PC-3 (cell line): ENCODE measurements around the gene SNX8. TPM values are rescaled to one million over a fixed set of nuclear protein-coding genes. Genes with fewer than 3 reads are reported as not detected.
"Not testable (repeated sequence)": the region's sequence is repeated elsewhere in the genome, so short reads cannot be mapped to it uniquely, and the experiment has no call there.

ENCODE experiments used
- ATAC-seq: fragments of 200-7000 bp; cut with Tn5 transposase; 2 replicates; pipeline ENCODE4 v1.9.1; 2020; ENCODE audit warnings: mild to moderate bottlenecking, moderate library complexity
- BruUV-seq: library from RNA; stranded (reverse); fragments of 400-500 nt; replicated peaks from 2 replicates; lab custom pipeline; 2021; lab: Mats Ljungman, UMichigan
- CTCF ChIA-PET: fragments of 300-600 bp; sonication (Branson Sonifier 250); formaldehyde crosslinking; loops from one replicate; lab custom pipeline; 2022; ENCODE audit warnings: antibody characterized with exemption; lab: Charles Lee
- POLR2A ChIA-PET: fragments of 300-600 bp; sonication (Branson Sonifier 250); formaldehyde crosslinking; loops from one replicate; lab custom pipeline; 2022; ENCODE audit warnings: antibody characterized with exemption; ENCODE audit not compliant: unreplicated experiment; lab: Charles Lee
- DNase-seq: peaks from one replicate; pipeline ENCODE4 v3.0.0-alpha.2; 2015
- H2AFZ ChIP-seq: fragments of 300-600 bp; sonication (generic); 2 replicates; pipeline ENCODE4 v1.6.0; 2016; ENCODE audit warnings: antibody characterized with exemption, low read length
- H3F3A ChIP-seq: fragments of 300-600 bp; sonication (generic); one replicate; pipeline ENCODE4 v1.6.0; 2017; ENCODE audit warnings: antibody characterized with exemption, low read length, control low read depth, mild to moderate bottlenecking; ENCODE audit not compliant: unreplicated experiment
- H3K27ac ChIP-seq: fragments of 300-600 bp; sonication (generic); 2 replicates; pipeline ENCODE4 v1.5.1; 2016; ENCODE audit warnings: mild to moderate bottlenecking, low read length
- H3K27me3 ChIP-seq: fragments of 300-600 bp; sonication (generic); 2 replicates; pipeline ENCODE4 v1.6.1; 2016; ENCODE audit warnings: low read length, mixed read lengths
- H3K36me3 ChIP-seq: fragments of 300-600 bp; sonication (generic); 2 replicates; pipeline ENCODE4 v1.6.1; 2016; ENCODE audit warnings: low read depth, mixed run types, low read length, mixed read lengths
- H3K4me1 ChIP-seq: fragments of 300-600 bp; sonication (generic); 2 replicates; pipeline ENCODE4 v1.5.1; 2016; ENCODE audit warnings: low read length; ENCODE audit not compliant: insufficient read depth
- H3K4me2 ChIP-seq: fragments of 300-600 bp; sonication (generic); 2 replicates; pipeline ENCODE4 v1.6.0; 2016; ENCODE audit warnings: low read length
- H3K4me3 ChIP-seq: fragments of 300-600 bp; sonication (generic); 2 replicates; pipeline ENCODE4 v1.5.1; 2016; ENCODE audit warnings: mild to moderate bottlenecking, low read length, mixed read lengths
- H3K79me2 ChIP-seq: fragments of 300-600 bp; sonication (generic); 2 replicates; pipeline ENCODE4 v1.6.1; 2017; ENCODE audit warnings: low read length, mixed read lengths
- H3K9ac ChIP-seq: fragments of 300-600 bp; sonication (generic); 2 replicates; pipeline ENCODE4 v1.6.0; 2016; ENCODE audit warnings: mild to moderate bottlenecking, low read length
- H3K9me2 ChIP-seq: fragments of 300-600 bp; sonication (generic); replicated peaks from 2 replicates; pipeline ENCODE4 v1.6.1; 2016; ENCODE audit warnings: mixed run types, low read length, mixed read lengths
- H3K9me3 ChIP-seq: fragments of 300-600 bp; sonication (generic); 2 replicates; pipeline ENCODE4 v1.6.1; 2016; ENCODE audit warnings: low read length, mixed read lengths
- H4K20me1 ChIP-seq: fragments of 300-600 bp; sonication (generic); 2 replicates; pipeline ENCODE4 v1.6.1; 2016; ENCODE audit warnings: low read length, mixed read lengths
- CTCF ChIP-seq: fragments of 300-600 bp; sonication (generic); conservative IDR thresholded peaks from 2 replicates; pipeline ENCODE4 v1.5.1; 2017; ENCODE audit warnings: antibody characterized with exemption, low read depth, mild to moderate bottlenecking, low read length
- EZH2 ChIP-seq: fragments of 300-600 bp; sonication (generic); IDR thresholded peaks from one replicate; pipeline ENCODE4 v1.6.1; 2017; ENCODE audit warnings: antibody characterized with exemption, mild to moderate bottlenecking, low read length; ENCODE audit not compliant: unreplicated experiment
- EZH2phosphoT487 ChIP-seq: fragments of 300-600 bp; sonication (generic); IDR thresholded peaks from 2 replicates; pipeline ENCODE4 v1.6.1; 2018; ENCODE audit warnings: mild to moderate bottlenecking, antibody characterized with exemption, low read length, borderline replicate concordance
- intact Hi-C: fragments of 100-400 bp; cut with micrococcal nuclease; formaldehyde crosslinking; loops from 2 replicates; pipeline ENCODE4 v1.9.0; 2023
- total RNA-seq: library from RNA; depleted of rRNA; stranded (reverse); fragments of >200 nt; gene quantifications from 2 replicates; pipeline ENCODE4 v1.2.3, GENCODE V29; 2014

The SNX8 gene
- total RNA-seq, 1 experiment from 2014 or later, result 12.3 TPM

GRCh38 chr7:2316578-2316977, 2.3 kb upstream of the SNX8 start:
- no peaks in the 10 kb centered on the region for H3F3A ChIP-seq
- DNase-seq (no peak), ATAC-seq (no peak)
- H3K4me2 ChIP-seq, result no peak overlapping the region
- BruUV-seq, result no TSS peak
- POLR2A ChIA-PET, result no interaction called here
- 0 out of 2 replicates have a peak, but pooled peaks cover 5% of the 10 kb centered on the region for H3K4me1 ChIP-seq
- CTCF ChIA-PET, result no interaction called here
- H3K27ac ChIP-seq, result no peak overlapping the region
- no peaks in the 10 kb centered on the region for H4K20me1 ChIP-seq
- peaks cover 22% of the 10 kb centered on the region for H3K79me2 ChIP-seq
- H3K9me3 ChIP-seq, result no peaks in the 10 kb centered on the region
- no peaks in the 10 kb centered on the region for H3K27me3 ChIP-seq
- intact Hi-C loops, result no loop called here
- H3K9me2 ChIP-seq, result no peaks in the 10 kb centered on the region
- no peak overlapping the region for H3K4me3 ChIP-seq
- TF ChIP-seq EZH2 (no peak), EZH2phosphoT487 (no peak), CTCF (no peak)
- no peaks in the 10 kb centered on the region for H3K36me3 ChIP-seq
- H3K9ac ChIP-seq, result no peak overlapping the region
- H2AFZ ChIP-seq, result no peak overlapping the region

- no peak for TF ChIP-seq EZH2phosphoT487
- TF ChIP-seq EZH2, result no peak
- TF ChIP-seq CTCF, result no peak
- H3K9me2 ChIP-seq, result no peaks in the 10 kb centered on the region
- no peaks in the 10 kb centered on the region for H3K9me3 ChIP-seq
- H3K27me3 ChIP-seq, result no peaks in the 10 kb centered on the region
- H4K20me1 ChIP-seq, result no peaks in the 10 kb centered on the region
- POLR2A ChIA-PET, result no interaction called here
- no peak overlapping the region for H3K9ac ChIP-seq
- no peak overlapping the region for H3K27ac ChIP-seq
- H3K4me3 ChIP-seq, result no peak overlapping the region
- no peaks in the 10 kb centered on the region for H3K36me3 ChIP-seq
- H3K4me1 ChIP-seq, result peaks cover 11% of the 10 kb centered on the region
- no TSS peak for BruUV-seq
- H3K79me2 ChIP-seq, result peaks cover 30% of the 10 kb centered on the region
- no peak for ATAC-seq
- no peak overlapping the region for H2AFZ ChIP-seq
- CTCF ChIA-PET, result no interaction called here
- no peak for DNase-seq
- no peak overlapping the region for H3K4me2 ChIP-seq
- no peaks in the 10 kb centered on the region for H3F3A ChIP-seq
- intact Hi-C loops, result loop anchor here (2.0 kb wide), 1 partner anchor 67 kb away; no protein-coding TSS in a partner anchor
Measured at GRCh38 chr7:2315787-2316186, 1.5 kb upstream of the SNX8 start.

GRCh38 chr7:2314956-2315530, 802 bp upstream of the SNX8 start:
- DNase-seq, H4K20me1 ChIP-seq, H3K9me2 ChIP-seq, H3K36me3 ChIP-seq, ATAC-seq, POLR2A ChIA-PET, BruUV-seq, CTCF ChIA-PET, H3K9ac ChIP-seq, H3K27ac ChIP-seq, H3K27me3 ChIP-seq, H3K9me3 ChIP-seq, H3F3A ChIP-seq: not testable (repeated sequence)
- H3K79me2 ChIP-seq, result peaks cover 31% of the 10 kb centered on the region
- H3K4me1 ChIP-seq, result peaks cover 17% of the 10 kb centered on the region
- H2AFZ ChIP-seq, result peak overlapping the region; percentile 59; the same call in 1 of the 2 replicates
- intact Hi-C loops, result loop anchor here (2.0 to 5.0 kb wide), 2 partner anchors 53 to 66 kb away; no protein-coding TSS in a partner anchor
- peak overlapping the region; percentile 56 for H3K4me3 ChIP-seq
- peak overlapping the region; percentile 77 for H3K4me2 ChIP-seq
